K562 (cell line): ENCODE data around the gene ENPP5. TPM values are rescaled to one million over a fixed set of nuclear protein-coding genes. Genes with fewer than 3 reads are reported as not detected.

Experiments used
- ATAC-seq: fragments of 200-7000 bp; cut with Tn5 transposase; 3 replicates; pipeline ENCODE4 v1.9.1; 2020; ENCODE audit warnings: moderate library complexity
- BruUV-seq: library from RNA; stranded (reverse); fragments of 400-500 nt; replicated peaks from 2 replicates; lab custom pipeline; 2021; lab: Mats Ljungman, UMichigan
- CTCF ChIA-PET: fragments of 300-600 bp; formaldehyde crosslinking; extraction: SDS; loops from one replicate; lab custom pipeline; 2021; ENCODE audit warnings: low intra/inter-chr PET ratio; lab: Yijun Ruan, JAX
- POLR2A ChIA-PET: fragments of 300-600, 350-650 bp; sonication (Branson Sonifier 250); formaldehyde crosslinking; extraction: SDS; loops from one replicate; lab custom pipeline; 2021; ENCODE audit warnings: antibody characterized with exemption, inconsistent platforms; lab: Yijun Ruan, JAX
- DNase-seq, 4 experiments: peaks; one replicate each; pipeline versions ENCODE4 v3.0.0 to v3.0.0-alpha.2; 2011 to 2018; ENCODE audit warnings: low spot score in 3 of 4, mixed read lengths in 3 of 4; ENCODE audit errors: extremely low read depth in 1 of 4
- FAIRE-seq: peaks from 2 replicates; lab custom pipeline; 2011; peaks lifted over from hg19 to GRCh38; lab: Jason Lieb, UNC
- H2AFZ ChIP-seq: 2 replicates; pipeline ENCODE4 v1.6.0; 2011; ENCODE audit warnings: low read depth, low read length, control low read depth, inconsistent platforms
- H3K27ac ChIP-seq: fragments of 200-600 bp; 3 replicates; pipeline ENCODE4 v1.8.0; 2011; ENCODE audit warnings: low read depth, mild to moderate bottlenecking, control low read depth, inconsistent platforms, low read length, moderate library complexity, mixed read lengths; ENCODE audit errors: extremely low read depth
- H3K27me3 ChIP-seq, 2 experiments: fragments of 300-600 bp in 1 of 2; 2 replicates in 1 of 2; 3 replicates in 1 of 2; pipeline versions ENCODE4 v1.6.0 to v1.8.0; 2011; ENCODE audit warnings: inconsistent platforms in 2 of 2, low read length in 2 of 2, mild to moderate bottlenecking in 1 of 2, mixed read lengths in 1 of 2, moderate library complexity in 1 of 2; ENCODE audit not compliant: control insufficient read depth in 2 of 2, insufficient read depth in 2 of 2
- H3K36me3 ChIP-seq: fragments of 300-600 bp; 3 replicates; pipeline ENCODE4 v1.8.0; 2011; ENCODE audit warnings: mild to moderate bottlenecking, low read length, inconsistent platforms; ENCODE audit not compliant: control insufficient read depth, insufficient read depth
- H3K4me1 ChIP-seq, 2 experiments: fragments of 200-600 bp in 1 of 2; replicated peaks in 1 of 2; 2 replicates in 1 of 2; 3 replicates in 1 of 2; pipeline versions ENCODE4 v1.5.1 to v1.8.0; 2011; ENCODE audit warnings: inconsistent platforms in 2 of 2, low read length in 2 of 2, mild to moderate bottlenecking in 1 of 2, mixed read lengths in 1 of 2, moderate library complexity in 1 of 2; ENCODE audit not compliant: control insufficient read depth in 2 of 2, insufficient read depth in 2 of 2
- H3K4me2 ChIP-seq: 2 replicates; pipeline ENCODE4 v1.6.1; 2011; ENCODE audit warnings: low read length, control low read depth, inconsistent platforms, mixed read lengths; ENCODE audit not compliant: insufficient read depth
- H3K4me3 ChIP-seq: fragments of 200-600 bp; sonication (generic), shearing (Covaris generic); 2 replicates; pipeline ENCODE4 v1.5.1; 2016; ENCODE audit warnings: control low read depth, inconsistent platforms
- H3K79me2 ChIP-seq: fragments of 200-600 bp; 3 replicates; pipeline ENCODE4 v1.8.0; 2011; ENCODE audit warnings: low read length, inconsistent platforms; ENCODE audit not compliant: control insufficient read depth, insufficient read depth
- H3K9ac ChIP-seq, 2 experiments: 2 replicates each; pipeline versions ENCODE4 v1.6.0 to v1.6.1; 2011; ENCODE audit warnings: low read depth in 2 of 2, low read length in 2 of 2, control low read depth in 1 of 2, inconsistent platforms in 1 of 2, mild to moderate bottlenecking in 1 of 2, mixed read lengths in 1 of 2; ENCODE audit not compliant: insufficient read depth in 1 of 2
- H3K9me1 ChIP-seq: one replicate; pipeline ENCODE4 v1.6.0; 2011; ENCODE audit warnings: inconsistent platforms, mild to moderate bottlenecking, low read length, moderate library complexity; ENCODE audit not compliant: control insufficient read depth, insufficient read depth
- H3K9me3 ChIP-seq: replicated peaks from 2 replicates; pipeline ENCODE4 v1.5.1; 2011; ENCODE audit warnings: low read depth, low read length, inconsistent platforms; ENCODE audit not compliant: control insufficient read depth, insufficient read depth
- H4K20me1 ChIP-seq: replicated peaks from 2 replicates; pipeline ENCODE4 v1.6.1; 2011; ENCODE audit warnings: low read length, inconsistent platforms, mixed read lengths; ENCODE audit not compliant: control insufficient read depth, insufficient read depth
- ARHGAP35 ChIP-seq: fragments of 450-650 bp; IDR thresholded peaks from 2 replicates; pipeline ENCODE4 v1.6.1; 2018; ENCODE audit not compliant: partially characterized antibody
- ARNT ChIP-seq, 2 experiments: fragments of 450-650 bp; IDR thresholded peaks; 2 replicates each; pipeline ENCODE4 v1.6.1; 2016; ENCODE audit warnings: mild to moderate bottlenecking in 1 of 2
- HDAC8 ChIP-seq: fragments of 450-650 bp; IDR thresholded peaks from 2 replicates; pipeline ENCODE4 v1.6.1; 2016; ENCODE audit warnings: mild to moderate bottlenecking, missing genetic modification characterization, moderate library complexity, missing compliant biosample characterization
- MGA ChIP-seq: fragments of 450-650 bp; IDR thresholded peaks from 2 replicates; pipeline ENCODE4 v1.6.1; 2016; ENCODE audit warnings: mild to moderate bottlenecking, moderate library complexity
- ZBTB26 ChIP-seq: fragments of 450-650 bp; formaldehyde crosslinking; IDR thresholded peaks from 2 replicates; pipeline ENCODE4 v1.4.0; 2022; ENCODE audit warnings: missing genetic modification characterization
- ZNF280B ChIP-seq: fragments of 250-450 bp; sonication (Bioruptor Pico); IDR thresholded peaks from 2 replicates; pipeline ENCODE4 v1.5.1; 2021; ENCODE audit warnings: mild to moderate bottlenecking
- WGBS: fragments of 100-300 bp; shearing (Covaris generic); methylation state at CpG from one replicate; pipeline ENCODE4 v1.1.6; 2016; ENCODE audit warnings: low coverage, mixed read lengths; ENCODE audit not compliant: insufficient coverage; ENCODE audit errors: missing lambda C conversion rate; 5-methylcytosine and 5-hydroxymethylcytosine counted together
- in situ Hi-C: fragments of 300-500 bp; cut with MboI; formaldehyde crosslinking; loops from 4 replicates; pipeline ENCODE4 v1.15.0; 2018; ENCODE audit warnings: inconsistent platforms, mixed read lengths
- intact Hi-C: fragments of 100-400 bp; cut with micrococcal nuclease; formaldehyde crosslinking; loops from 2 replicates; pipeline ENCODE4 v1.14.2; 2022
- polyA plus RNA-seq, 8 experiments: library from polyadenylated mRNA; depleted of rRNA in 4 of 8; stranded (reverse) in 5 of 8; unstranded in 3 of 8; fragments of >200 nt; fragmentation: Nextera tagmentation in 2 of 8; fragmentation: Illumina TruSeq in 1 of 8; extraction: Ambion mirVana in 2 of 8; extraction: Trizol in 1 of 8; gene quantifications; 2 replicates each; pipeline versions ENCODE4 v1.2.1 to v1.2.3, GENCODE V29; 2011 to 2014; ENCODE audit warnings: inconsistent platforms in 1 of 8, missing spikeins in 1 of 8
- total RNA-seq, 7 experiments: library from RNA; depleted of rRNA in 6 of 7; stranded (reverse); fragments of >200 nt in 6 of 7; fragmentation: Illumina TruSeq in 2 of 7; extraction: Trizol in 2 of 7; gene quantifications; 2 replicates each; pipeline versions ENCODE4 v1.2.1 to v1.2.3, GENCODE V29; 2011 to 2021; ENCODE audit warnings: low replicate concordance in 1 of 7

The ENPP5 gene
- total and polyA plus RNA-seq, 9 of the 15 experiments (the other 6 are each of a cell fraction or from before 2014, with no cell fraction given), result not detected

- no peaks in the 10 kb centered on the region for H3K9me3 ChIP-seq
- H4K20me1 ChIP-seq, result no peaks in the 10 kb centered on the region
- no peak overlapping the region for H2AFZ ChIP-seq
- intact Hi-C loops, result no loop called here
- no TSS peak for BruUV-seq
- no peak for FAIRE-seq
- no peaks in the 10 kb centered on the region for H3K9me1 ChIP-seq
- H3K36me3 ChIP-seq, result no peaks in the 10 kb centered on the region
- H3K27ac ChIP-seq, result no peak overlapping the region
- no peak for ATAC-seq
- 0% methylated on average over 1 of the region's 1 CpG for WGBS
- no peak for DNase-seq
- no peak overlapping the region for H3K9ac ChIP-seq
- no peaks in the 10 kb centered on the region for H3K79me2 ChIP-seq
- H3K4me2 ChIP-seq, result no peak overlapping the region
- no peaks in the 10 kb centered on the region; a peak in 1 of 5 replicates for H3K27me3 ChIP-seq
- CTCF ChIA-PET, result no interaction called here
- in situ Hi-C loops, result no loop called here
- POLR2A ChIA-PET, result interaction anchor here (0.5 kb wide), 1 partner anchor 1316 kb away, joined by 3 read pairs; no protein-coding TSS in a partner anchor
- H3K4me3 ChIP-seq, result no peak overlapping the region
- H3K4me1 ChIP-seq, result no peaks in the 10 kb centered on the region
- TF ChIP-seq ZNF280B (CRISPR knock-in tag), result no peak
- no peak for TF ChIP-seq ARNT (IDR thresholded peaks at IDR 0.05)
- no peak for TF ChIP-seq HDAC8 (tag)
- TF ChIP-seq ARHGAP35, result no peak
- TF ChIP-seq ZBTB26 (CRISPR knock-in tag), result no peak
- TF ChIP-seq MGA, result no peak
Observed at GRCh38 chr6:46135176-46135575, 35.6 kb downstream of the ENPP5 start.
